ENCODE measurements around the gene VILL.

DNA sequence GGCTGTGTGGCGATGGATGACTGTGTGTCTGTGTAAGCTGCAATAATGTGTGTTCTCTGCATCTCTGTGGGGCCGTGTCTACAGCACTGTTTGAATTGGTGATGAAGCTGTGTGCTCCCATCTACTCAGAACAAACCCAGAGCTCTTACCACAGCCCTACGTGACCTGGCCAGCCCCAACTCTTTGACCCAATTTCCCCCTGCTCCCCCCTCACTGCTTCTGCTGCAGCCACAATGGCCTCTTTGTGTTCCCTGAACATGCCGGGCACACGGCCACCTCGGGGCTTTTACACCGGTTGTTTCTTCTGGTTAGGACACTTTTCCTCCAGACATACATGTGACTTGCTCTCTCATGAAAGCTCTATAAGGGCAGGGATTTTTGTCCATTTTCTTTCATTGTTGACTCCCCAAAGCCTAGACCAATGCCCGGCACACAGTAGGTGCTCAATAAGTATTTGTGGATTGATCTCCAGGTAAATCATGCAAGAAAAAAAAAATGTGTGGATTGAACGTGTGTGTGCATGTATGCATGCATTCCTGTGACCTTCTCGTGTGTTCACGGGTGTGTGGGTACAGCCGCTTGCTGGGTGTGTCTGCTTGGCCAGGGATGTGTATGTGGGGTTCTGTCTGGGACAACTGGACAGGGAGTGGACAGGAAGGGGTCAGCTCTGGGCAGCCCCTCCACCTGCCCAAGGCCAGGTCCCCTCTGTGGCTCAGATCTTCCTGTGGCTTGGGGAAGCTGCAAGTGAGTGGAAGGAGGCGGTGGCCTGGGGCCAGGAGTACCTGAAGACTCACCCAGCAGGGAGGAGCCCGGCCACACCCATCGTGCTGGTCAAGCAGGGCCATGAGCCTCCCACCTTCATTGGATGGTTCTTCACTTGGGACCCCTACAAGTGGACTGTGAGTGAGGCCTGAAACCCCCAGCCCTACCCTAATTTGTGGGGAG lies 14.8 kb downstream of the VILL start:
- no peak for TF ChIP-seq HDAC2 (IDR thresholded peaks at IDR 0.05; ENCODE audit: borderline replicate concordance in 1 of 2, low read depth in 2 of 2, low read length in 2 of 2)
- TF ChIP-seq, protein P1, sequence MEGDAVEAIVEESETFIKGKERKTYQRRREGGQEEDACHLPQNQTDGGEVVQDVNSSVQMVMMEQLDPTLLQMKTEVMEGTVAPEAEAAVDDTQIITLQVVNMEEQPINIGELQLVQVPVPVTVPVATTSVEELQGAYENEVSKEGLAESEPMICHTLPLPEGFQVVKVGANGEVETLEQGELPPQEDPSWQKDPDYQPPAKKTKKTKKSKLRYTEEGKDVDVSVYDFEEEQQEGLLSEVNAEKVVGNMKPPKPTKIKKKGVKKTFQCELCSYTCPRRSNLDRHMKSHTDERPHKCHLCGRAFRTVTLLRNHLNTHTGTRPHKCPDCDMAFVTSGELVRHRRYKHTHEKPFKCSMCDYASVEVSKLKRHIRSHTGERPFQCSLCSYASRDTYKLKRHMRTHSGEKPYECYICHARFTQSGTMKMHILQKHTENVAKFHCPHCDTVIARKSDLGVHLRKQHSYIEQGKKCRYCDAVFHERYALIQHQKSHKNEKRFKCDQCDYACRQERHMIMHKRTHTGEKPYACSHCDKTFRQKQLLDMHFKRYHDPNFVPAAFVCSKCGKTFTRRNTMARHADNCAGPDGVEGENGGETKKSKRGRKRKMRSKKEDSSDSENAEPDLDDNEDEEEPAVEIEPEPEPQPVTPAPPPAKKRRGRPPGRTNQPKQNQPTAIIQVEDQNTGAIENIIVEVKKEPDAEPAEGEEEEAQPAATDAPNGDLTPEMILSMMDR (IDR thresholded peaks at IDR 0.05; ENCODE audit: control extremely low read depth in 1 of 3, insufficient read depth in 1 of 3, low read depth in 1 of 3, low read length in 3 of 3) = no peak
- TF ChIP-seq CREB1 (IDR thresholded peaks at IDR 0.05) = no peak
- no peak for TF ChIP-seq EP300 (IDR thresholded peaks at IDR 0.05; ENCODE audit: borderline replicate concordance in 1 of 2, low read depth in 2 of 2, low read length in 2 of 2)
- TF ChIP-seq JUN (IDR thresholded peaks at IDR 0.05; ENCODE audit: low read depth, low read length) = no peak
- TF ChIP-seq ZNF274 (IDR thresholded peaks at IDR 0.05; ENCODE audit: borderline replicate concordance, extremely low read depth, low read length) = no peak
- no peak for TF ChIP-seq CBX8 (IDR thresholded peaks at IDR 0.05; ENCODE audit: borderline replicate concordance, low read depth, low read length)
- TF ChIP-seq POLR2AphosphoS5 (IDR thresholded peaks at IDR 0.05; ENCODE audit: low read depth, low read length) = no peak
